Right forelimb (tissue), 1 donor: Measurements from ENCODE around the gene FUBP3.
"Not testable (repeated sequence)": the region's sequence is repeated elsewhere in the genome, so short reads cannot be mapped to it uniquely, and the experiment has no call there.

Experiments
- DNase-seq: peaks from one replicate; pipeline ENCODE4 v3.0.0-alpha.2; 2018

Gene FUBP3

DNA sequence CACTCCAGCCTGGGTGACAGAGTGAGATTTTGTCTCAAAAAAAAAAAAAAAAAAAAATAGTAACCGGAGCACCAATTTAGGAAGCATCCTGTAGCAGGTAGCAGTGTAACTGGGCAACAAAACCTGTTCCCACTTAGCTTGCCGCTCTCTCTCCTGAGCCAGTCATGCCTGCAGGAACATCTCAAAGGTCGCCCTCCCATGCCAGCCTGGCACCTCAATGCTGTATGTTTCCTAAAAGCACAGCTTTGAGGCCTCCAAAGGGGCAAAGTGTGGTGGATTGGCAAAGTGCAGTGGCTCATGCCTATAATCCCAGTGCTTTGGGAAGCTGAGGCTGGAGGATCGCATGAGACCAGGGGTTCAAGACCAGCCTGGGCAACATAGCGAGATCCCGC is 22.3 kb upstream of the FUBP3 start:
- DNase-seq, result no peak

DNA sequence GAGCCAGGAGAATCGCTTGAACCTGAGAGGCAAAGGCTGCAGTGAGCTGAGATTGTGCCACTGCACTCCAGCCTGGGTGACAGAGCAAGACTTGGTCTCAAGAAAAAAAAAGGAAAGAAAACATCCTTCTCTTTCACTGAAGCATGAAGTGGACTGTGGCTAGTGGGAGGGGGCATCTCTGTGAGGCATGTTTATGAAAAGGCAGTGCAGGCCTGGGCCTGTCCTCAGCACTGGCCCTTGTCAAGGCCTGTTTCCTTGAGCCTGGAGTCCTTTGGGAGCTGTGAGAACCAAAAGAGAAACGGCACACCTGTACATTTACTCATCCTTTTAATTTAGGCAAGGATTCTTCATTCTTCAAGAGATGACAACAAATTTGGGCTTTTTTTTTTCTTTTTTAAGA is 18.3 kb upstream of the FUBP3 start:
- no peak for DNase-seq

DNA sequence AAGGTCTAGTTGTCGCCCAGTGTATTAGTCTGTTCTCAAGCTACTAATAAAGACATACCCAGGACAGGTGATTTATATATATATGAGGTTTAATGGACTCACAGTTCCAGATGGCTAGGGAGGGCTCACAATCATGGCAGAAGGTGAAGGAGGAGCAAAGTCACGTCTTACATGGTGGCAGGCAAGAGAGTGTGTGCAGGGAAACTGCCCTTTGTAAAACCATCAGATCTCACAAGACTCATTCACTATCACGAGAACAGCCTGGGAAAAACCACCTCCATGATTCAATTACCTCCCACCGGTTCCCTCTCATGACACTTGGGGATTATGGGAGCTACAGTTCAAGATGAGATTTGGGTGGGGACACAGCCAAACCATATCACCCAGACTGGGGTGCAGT is 16.9 kb upstream of the FUBP3 start:
- not testable (repeated sequence) for DNase-seq

DNA sequence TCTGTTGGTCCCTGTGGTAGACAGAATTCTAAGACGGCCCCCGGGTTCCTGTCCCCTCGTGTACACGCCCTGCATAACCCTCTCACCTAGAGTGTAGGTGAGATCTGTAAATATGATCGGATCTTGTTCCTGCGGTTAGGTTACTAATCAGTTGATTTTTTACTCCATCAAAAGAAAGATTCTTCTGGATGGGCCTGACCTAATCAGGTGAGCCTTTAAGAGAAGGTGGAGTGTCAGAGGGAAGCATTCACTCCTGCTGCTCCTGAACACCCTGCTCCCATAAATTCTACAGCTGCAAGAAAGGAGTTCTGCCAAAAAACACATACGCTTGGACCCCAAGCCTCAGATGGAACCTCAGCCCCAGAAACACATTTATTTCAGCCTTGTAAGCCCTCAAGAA is 15.6 kb upstream of the FUBP3 start:
- no peak for DNase-seq

DNA sequence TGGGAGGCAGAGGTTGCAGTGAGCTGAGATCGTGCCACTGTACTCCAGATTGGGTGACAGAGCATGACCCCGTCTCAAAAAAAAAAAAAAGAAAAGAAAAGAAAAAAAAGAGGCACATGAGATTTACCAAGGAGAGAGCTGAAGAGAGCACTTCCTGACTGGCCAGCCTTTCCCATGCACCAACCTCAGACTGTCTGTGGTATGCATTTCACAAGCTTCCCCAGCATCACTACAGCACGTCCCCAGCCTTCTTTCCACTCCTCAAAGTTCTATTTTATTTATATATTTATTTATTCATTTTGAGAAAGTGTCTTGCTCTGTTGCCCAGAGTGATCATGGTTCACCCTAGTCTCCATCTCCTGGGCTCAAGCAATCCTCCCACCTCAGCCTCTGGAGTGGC is 13.6 kb upstream of the FUBP3 start:
- DNase-seq, result no peak

DNA sequence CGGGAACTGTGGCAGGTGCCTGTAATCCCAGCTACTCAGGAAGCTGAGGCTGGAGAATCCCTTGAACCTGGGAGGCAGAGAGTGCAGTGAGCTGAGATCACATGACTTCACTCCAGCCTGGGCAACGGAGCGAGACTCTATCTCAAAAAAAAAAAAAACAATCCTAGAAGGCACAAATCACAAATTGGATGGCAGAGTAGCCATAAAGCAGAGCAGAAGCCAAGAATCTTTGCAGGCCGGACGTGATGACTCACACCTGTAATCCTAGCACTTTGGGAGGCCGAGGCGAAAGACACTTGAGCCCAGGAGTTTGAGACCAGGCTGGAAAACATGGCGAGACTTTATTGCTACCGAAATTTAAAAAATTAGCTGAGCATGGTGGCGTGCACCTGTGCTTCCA is 9.2 kb upstream of the FUBP3 start:
- DNase-seq, result no peak

DNA sequence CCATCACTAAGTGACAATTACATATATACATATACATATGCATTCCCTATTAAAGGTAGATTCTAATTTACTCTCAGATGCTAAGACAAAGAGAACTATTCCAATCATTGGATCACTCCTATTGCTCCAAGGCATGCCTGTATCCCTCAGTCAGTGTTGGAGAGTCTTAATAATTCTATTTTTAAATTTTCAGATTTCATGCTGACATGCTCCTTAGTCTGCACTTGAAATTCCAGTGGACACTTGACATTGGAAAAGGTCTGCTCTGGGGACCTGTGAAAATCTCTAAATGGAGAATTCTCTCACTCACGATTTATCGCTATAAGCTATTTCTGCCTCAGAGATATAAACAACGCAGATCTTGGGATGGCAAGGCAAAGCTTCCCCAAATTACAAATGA is 3.9 kb upstream of the FUBP3 start:
- DNase-seq, result no peak

DNA sequence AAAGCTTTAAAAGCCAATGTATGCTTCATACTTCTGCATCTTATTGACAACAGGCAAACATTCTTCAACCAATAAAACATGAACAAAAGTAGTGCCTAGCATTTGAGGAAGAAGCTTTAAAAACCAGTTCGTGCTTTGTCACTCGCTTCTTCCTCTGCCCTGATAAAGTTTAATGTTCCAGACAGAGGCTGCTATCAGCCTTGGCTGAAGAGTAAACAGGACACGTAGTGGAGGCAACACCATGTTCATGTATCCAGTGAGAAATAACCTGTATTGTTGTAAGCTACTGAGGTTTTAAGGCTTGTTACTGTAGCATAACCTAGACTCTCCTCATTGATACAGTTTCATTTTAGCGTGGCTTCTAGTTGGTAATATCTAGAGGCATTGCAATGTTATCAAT is 3.2 kb upstream of the FUBP3 start:
- no peak for DNase-seq

DNA sequence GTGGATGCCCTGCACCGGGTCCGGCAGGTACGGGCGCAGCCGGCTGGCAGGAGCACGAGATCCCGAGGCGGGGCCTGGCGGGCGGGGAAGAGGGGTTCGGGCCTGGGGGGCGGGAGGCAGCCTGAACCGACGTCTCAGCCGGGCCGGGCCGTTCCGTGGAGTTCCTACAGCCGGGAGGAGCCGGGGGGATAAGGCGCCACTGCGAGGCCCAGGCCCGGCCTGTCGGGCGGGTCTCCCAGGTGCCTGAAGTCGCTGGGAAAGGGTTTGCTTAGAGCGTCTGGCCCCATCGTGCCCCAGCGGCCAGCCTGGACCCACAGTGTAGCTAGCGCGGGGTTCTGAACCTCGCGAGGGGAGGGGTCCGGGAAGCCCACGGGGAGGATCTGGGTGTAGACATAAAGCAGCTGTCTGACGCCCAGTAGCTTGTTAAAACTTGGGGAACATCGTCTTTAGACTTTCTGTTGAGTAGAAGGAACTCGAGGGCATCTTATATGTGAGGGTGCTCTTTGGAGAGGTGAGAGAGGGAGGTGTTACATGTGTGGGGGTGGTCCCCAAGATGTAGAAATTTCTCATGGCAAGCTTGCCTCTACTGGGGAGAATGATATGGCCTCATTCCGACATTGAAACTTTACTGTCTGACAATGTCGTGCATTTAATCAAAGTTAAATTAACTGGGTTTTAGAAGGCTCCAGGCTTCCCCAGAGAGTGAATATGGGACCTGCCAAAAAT is 524 bp downstream of the FUBP3 start:
- DNase-seq, result no peak

DNA sequence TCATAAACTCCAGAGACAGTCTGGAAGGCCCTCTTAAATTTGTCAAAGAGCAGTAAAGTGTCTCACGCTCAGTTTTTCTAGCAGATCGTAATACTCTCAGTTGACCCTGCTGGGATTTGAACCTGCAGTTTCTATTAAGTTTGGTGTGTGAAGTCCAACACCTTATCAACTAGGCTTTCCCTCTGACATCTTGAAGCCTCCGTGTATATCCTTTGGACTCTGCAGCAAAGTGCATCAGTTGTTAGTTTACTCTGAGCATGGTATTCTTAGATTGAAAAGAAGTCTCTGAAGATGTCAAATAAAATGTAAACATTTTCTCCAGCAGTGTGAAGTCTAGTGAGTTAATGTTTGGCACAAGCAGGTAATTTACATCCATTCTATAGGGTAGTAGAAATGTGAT is 2.4 kb downstream of the FUBP3 start:
- no peak for DNase-seq

DNA sequence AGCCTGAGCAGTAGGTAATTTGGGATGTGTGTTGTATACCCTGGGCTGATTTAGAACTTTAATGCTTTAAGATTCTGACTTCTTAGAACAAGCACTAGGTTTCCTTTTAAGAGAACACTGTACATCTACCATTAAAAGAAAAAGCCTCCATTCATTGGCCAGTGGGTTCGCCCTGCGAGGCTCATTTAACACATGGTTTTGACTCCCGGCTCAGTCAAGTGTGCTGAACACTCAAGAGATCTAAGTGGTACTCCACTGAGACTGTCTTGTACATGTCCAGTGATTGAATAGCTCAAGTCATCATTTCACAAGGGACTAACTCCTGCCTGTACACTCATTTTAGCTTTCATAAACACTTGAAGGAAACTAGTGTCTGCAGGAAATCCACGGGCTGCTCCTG is 3.9 kb downstream of the FUBP3 start:
- no peak for DNase-seq

DNA sequence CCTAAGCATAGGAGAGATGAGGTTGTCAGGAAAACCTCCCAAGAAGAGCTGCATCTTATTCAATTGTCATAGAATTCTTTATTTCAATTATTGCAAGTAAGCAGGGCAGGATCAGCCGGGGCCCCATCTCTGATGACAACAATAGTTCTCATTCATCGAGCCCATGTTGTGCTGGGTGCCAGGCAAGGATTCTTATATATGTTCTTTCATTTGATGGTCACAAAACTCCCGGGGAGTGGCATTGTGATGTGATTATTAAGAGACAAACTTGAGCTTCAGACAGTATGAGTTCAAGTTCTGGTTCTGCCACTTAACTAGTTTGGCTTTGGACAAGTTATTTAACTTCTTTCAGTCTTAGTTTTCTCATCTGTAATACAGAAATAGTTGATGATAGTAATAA is 8.5 kb downstream of the FUBP3 start:
- no peak for DNase-seq

DNA sequence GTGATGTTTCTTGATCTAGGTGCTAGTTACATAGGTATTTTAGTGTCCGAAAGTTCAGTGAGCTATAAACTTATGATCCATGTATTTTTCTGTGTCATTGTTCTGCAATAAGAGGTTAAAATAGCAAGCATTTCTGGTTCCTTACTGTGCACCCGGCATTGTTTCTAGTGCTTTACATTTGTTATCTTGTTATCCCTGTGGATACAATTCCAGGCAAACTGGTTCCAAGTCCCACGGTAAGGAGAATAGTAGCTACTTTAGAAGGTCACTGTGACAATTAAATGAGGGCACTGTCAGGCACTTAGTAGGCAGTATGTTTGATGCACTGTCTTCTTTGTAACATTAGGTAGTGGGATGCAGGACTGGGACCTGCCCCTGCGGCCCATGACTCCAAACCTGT is 9.0 kb downstream of the FUBP3 start:
- no peak for DNase-seq

DNA sequence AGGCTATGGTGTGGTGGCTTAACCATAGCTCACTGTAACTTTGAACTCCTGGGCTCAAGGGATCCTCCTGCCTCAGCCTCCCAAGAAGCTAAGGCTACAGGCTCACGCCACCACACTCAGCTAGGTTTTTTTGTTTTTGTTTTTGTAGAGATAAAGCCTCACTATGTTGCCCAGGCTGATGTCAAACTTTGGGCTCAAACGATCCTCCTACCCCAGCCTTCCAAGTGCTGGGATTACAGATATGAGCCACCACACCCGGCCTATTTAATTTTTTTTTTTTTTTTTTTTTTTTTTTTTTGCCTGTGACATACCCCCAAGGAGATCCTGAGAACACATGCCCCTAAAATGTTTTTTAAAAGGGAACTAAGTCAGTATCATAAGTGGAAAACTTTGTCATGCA is 10.4 kb downstream of the FUBP3 start:
- no peak for DNase-seq

DNA sequence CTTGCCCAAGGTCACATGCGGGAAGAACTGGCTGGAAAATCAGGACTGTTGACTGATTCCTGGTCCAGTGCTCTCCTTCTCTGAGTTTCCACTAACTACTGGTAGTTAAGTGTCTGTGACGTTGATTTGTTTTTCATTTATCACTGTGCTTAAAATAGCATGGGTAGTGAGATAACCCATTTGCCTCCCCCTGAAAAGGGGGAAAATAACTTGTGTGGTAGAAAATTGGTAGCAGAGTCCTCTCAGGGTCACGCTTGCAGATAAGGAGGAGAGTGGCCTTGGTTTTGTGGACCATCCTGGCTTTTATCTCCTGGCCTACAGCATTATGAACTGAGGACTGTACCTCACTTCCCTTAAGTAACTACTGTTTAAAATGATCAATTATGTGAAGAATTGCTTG is 10.9 kb downstream of the FUBP3 start:
- DNase-seq, result no peak

DNA sequence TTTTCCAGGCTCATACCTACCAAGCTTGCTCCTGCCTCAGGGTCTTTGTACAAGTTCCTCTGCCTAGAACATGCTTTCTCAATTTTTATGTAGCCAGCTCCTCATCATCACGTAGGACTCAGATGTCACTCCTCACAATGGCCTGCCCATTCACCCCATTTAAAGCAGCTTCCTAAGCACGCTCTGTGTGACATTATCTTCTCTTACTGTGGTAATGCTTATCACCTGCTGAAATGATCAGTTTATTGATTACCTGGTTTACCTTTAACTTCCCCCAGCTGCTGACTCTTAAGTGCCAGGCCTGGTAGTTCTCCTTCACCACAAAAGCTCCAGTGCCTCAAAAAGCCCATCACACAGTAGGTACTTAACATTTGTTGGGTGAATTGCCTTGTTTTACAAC is 13.6 kb downstream of the FUBP3 start:
- no peak for DNase-seq

DNA sequence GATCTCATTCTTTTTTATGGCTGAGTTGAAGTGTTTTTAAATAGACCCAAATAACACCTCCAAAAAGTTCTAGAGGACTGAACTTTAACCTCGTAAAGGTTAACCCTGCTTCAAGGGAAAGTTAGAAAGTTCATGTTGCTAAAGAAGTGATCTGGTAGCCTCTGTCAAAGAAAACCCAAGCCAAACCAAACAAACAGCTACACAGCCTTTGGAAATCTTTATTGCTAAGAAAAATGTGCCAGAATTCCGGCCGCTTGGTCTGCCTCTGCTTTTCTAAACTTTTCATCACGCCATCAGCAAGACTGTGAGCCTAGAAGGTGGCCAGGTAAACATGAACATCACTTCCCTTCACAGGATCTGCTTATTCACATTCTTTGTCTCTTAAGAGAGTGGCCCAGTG is 17.9 kb downstream of the FUBP3 start:
- no peak for DNase-seq

DNA sequence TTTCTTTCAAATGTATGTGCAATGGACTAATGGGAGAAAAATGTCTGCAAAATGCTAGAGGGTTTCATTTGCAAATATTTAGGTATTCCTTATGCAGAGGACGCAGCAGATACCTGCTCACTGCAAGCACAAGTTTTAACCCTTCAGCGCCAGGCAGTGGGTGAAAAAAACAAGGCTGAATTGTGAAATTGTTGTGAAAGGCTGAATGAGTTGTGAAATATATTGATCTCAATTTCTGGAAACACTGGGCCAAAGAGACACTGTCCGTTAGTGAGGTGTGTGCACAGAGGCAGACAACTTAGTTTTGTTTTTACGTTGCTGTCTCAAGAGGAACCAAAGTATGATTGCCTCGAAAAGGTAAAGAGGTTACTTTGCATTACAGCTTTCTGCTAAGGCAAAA is 18.8 kb downstream of the FUBP3 start:
- DNase-seq, result no peak

DNA sequence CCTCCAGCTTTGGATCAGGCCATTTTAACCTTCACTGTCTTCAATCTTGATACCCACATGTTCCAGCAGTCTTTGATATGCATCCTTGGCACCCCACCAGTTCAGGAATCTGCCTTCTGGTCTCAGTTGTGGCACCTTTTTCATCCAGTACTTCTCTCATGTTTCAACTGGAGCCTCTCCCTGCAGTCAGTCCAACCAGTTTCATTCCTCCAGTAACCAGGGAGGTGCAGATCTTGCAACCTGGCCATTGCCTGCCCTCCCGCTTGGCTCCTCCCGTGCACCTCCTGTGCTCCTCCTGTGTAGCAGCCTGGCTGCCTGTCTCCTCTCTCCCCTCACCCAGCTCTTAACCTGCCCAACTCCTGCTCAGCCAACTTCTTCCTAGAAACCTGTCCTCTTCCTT is 20.2 kb downstream of the FUBP3 start:
- no peak for DNase-seq

DNA sequence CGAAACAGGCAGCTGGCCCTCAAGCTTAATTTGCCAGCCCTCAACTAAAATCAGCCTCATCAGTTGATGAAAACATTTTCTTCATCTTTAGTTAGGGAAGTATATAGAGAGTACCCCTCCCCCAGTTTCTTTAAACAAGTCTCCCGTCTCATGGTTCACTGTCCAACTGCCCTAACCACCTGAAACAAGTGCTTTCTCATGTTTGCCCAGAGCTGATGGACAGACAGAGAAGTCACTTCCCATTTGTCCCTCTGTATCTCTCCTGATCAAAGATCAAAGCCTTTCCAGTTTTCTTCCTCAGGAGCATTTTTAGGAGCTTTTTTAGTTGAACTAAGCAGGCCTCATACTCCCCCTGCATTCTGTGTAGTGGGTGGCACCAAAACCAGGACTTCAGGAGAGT is 21.7 kb downstream of the FUBP3 start:
- no peak for DNase-seq

DNA sequence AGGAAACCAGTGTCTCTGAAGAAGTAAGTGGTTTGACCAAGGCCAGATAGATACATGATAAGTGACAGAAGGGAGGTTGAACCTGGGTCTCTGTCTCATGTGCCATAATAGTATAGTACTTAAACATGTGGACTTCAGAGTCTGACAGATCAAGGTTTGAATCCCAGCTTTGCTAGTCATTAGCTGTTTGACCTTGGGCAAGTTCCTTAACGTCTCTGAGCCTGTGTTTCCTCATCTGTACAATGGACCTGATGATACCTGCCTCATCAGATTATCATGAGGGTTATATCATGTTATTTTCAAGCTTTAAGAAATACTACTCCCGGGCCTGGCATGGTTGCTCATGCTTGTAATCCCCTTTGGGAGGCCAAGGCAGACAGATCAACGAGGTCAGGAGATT is 24.9 kb downstream of the FUBP3 start:
- no peak for DNase-seq

DNA sequence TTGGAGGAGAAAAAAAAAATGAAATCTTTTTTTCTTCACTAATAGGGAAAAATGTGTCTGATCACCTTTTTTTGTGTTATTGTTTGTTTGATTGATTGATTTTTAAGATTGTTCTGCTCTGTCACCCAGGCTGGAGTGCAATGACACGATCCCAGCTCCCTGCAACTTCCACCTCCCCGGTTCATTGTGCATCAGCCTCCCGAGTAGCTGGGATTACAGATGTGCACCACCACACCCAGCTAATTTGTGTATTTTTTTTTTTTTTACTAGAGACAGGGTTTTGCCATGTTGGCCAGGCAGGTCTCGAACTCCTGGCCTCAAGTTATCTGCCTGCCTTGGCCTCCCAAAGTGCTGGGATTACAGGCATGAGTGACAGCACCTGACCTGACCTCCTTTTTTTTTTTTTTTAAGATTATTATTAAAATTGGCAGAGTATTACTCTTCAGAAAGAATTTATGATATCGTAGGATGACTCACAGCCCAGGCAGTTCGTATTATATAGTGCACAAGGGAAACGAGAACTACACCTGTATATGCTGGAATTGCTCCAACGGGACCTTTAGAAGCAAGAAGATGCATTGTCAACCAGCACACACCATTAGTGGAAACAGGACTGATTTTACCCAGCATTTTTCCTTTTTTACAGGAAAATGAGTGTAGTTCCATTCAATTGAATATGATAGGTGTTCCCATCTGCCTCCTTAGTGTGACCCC is 27.7 kb downstream of the FUBP3 start:
- no peak for DNase-seq

DNA sequence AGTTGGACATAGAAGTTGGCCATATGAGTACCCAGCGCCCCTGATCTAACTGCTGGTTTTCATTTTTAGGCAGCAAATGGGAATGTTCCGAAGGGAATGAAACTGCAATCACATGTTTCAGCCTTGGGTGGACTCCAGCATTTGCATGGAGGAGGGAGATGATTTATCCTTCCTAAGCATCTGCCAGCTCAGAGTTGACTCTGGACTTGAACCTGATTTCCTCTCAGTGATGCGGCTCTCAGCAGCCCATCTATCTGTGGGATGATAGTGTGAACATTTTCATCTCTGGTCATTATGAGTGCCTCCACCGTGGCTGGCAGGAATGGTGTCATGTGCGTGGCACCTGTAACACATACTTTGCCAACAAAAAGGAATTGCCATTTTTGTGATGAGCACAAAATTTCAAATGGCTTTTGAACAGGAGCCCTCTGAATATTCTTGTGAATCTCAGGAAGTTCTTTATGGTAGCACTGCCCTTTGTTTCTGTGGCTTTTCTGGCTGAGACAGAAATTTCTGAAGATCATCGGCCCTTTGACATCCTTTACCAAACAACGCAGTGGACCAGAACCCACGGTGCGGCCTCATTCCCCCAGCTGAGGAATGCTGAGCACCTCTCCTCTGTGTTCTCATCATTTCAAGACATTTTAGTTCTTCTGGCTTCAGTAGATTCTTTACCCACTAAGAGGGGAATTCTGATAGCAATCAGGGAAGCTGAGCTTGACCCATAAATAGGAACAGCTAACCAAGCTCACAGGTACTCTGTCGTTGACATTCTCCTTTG is 28.5 kb downstream of the FUBP3 start:
- DNase-seq, result no peak

DNA sequence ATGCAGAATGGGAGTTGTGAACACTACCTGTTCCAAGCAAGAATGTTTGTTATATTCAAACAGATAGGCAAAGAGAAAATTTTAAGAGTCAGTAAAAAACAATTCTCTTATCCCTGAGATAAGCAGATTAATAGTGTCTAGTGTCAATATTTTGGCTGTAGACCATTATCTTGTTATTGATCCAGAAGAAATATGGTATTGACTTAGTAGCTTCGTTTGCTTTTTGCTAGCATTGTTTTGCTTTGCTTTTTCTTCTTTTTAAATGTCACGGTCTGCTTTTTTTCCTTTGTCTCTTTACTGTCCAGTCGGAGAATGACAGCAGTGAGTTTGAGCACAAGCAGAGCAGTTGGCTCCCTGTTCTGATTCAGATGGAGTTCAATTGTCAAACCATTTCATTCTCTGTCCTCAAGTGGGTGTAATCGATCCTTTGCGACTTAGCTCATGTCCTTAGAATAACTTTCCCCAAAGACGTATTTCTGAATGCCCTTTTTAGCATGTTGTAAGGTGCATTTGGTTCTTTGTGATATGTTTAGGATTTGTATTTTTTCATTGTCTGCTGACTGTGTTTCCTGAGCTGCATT is 29.3 kb downstream of the FUBP3 start:
- no peak for DNase-seq
